ENCODE data around the gene CD79A. TPM values are rescaled to one million over a fixed set of nuclear protein-coding genes. Genes with fewer than 3 reads are reported as not detected.

CD79A gene
- total RNA-seq, 4 donors from 2014 or later, result 0.29 to 0.62 TPM; not detected in 2

- H3K27me3 ChIP-seq, result no peaks in the 10 kb centered on the region
- H3K36me3 ChIP-seq, result no peaks in the 10 kb centered on the region
- no peak overlapping the region for H3K27ac ChIP-seq
- intact Hi-C loops (cut with DNase I; ENCODE audit: low total_unique reads), result no loop called here
- H3K4me1 ChIP-seq, result peaks cover 0 to 7% of the 10 kb centered on the region in 2 donors
- H3K4me3 ChIP-seq, result no peak overlapping the region
- TF ChIP-seq CTCF (IDR thresholded peaks at IDR 0.05), result no peak
- TF ChIP-seq POLR2A (IDR thresholded peaks at IDR 0.05), result no peak
- DNase-seq, result no peak
- H3K9me3 ChIP-seq, result no peaks in the 10 kb centered on the region
Measured at GRCh38 chr19:41886761-41887710, 10.0 kb downstream of the CD79A start.

GRCh38 chr19:41887711-41888382 is 10.8 kb downstream of the CD79A start:
- no peak for DNase-seq
- no peaks in the 10 kb centered on the region for H3K36me3 ChIP-seq
- no peaks in the 10 kb centered on the region for H3K27me3 ChIP-seq
- TF ChIP-seq POLR2A (IDR thresholded peaks at IDR 0.05) (no peak), CTCF (IDR thresholded peaks at IDR 0.05) (no peak)
- no peaks in the 10 kb centered on the region for H3K9me3 ChIP-seq
- intact Hi-C loops (cut with DNase I; ENCODE audit: low total_unique reads), result no loop called here
- no peak overlapping the region for H3K4me3 ChIP-seq
- H3K27ac ChIP-seq, result no peak overlapping the region
- H3K4me1 ChIP-seq, result peaks cover 0 to 7% of the 10 kb centered on the region in 2 donors

GRCh38 chr19:41888926-41889325 is 11.8 kb downstream of the CD79A start:
- DNase-seq, result no peak
- Histone ChIP-seq H3K36me3 (no peaks in the 10 kb centered on the region), H3K4me1 (peaks cover 0 to 7% of the 10 kb centered on the region in 2 donors), H3K4me3 (no peak overlapping the region), H3K9me3 (no peaks in the 10 kb centered on the region), H3K27ac (no peak overlapping the region), H3K27me3 (no peaks in the 10 kb centered on the region)
- TF ChIP-seq CTCF (IDR thresholded peaks at IDR 0.05) (no peak), POLR2A (IDR thresholded peaks at IDR 0.05) (no peak)
- intact Hi-C loops (cut with DNase I; ENCODE audit: low total_unique reads), result no loop called here

GRCh38 chr19:41889896-41890295 is 12.8 kb downstream of the CD79A start:
- Histone ChIP-seq H3K27ac (no peak overlapping the region), H3K27me3 (no peaks in the 10 kb centered on the region), H3K4me1 (peaks cover 0 to 4% of the 10 kb centered on the region in 2 donors), H3K4me3 (no peak overlapping the region), H3K9me3 (no peaks in the 10 kb centered on the region), H3K36me3 (no peaks in the 10 kb centered on the region)
- no peak for DNase-seq
- TF ChIP-seq POLR2A (IDR thresholded peaks at IDR 0.05) (no peak), CTCF (IDR thresholded peaks at IDR 0.05) (no peak)
- intact Hi-C loops (cut with DNase I; ENCODE audit: low total_unique reads), result no loop called here

- Histone ChIP-seq H3K36me3 (no peaks in the 10 kb centered on the region), H3K27ac (no peak overlapping the region), H3K27me3 (no peaks in the 10 kb centered on the region), H3K9me3 (no peaks in the 10 kb centered on the region), H3K4me3 (no peak overlapping the region), H3K4me1 (no peaks in the 10 kb centered on the region)
- TF ChIP-seq CTCF (IDR thresholded peaks at IDR 0.05), result no peak
- TF ChIP-seq POLR2A (IDR thresholded peaks at IDR 0.05), result no peak
- intact Hi-C loops (cut with DNase I; ENCODE audit: low total_unique reads), result no loop called here
- no peak for DNase-seq
Measured at GRCh38 chr19:41890936-41891335, 13.9 kb downstream of the CD79A start.
